Chondrocyte (in vitro differentiated cells): ENCODE measurements around the gene KCNAB1. TPM values are rescaled to one million over a fixed set of nuclear protein-coding genes. Genes with fewer than 3 reads are reported as not detected.
A peak's percentile ranks its signal among the peaks of the same experiment; 100 is the strongest.

ENCODE experiments used
- DNase-seq: peaks from one replicate; pipeline ENCODE4 v3.0.0; 2021; ENCODE audit warnings: mixed read lengths, low spot score
- H3K27ac Mint-ChIP-seq: one replicate; pipeline ENCODE4 v1.8.0; 2021; ENCODE audit warnings: mild to moderate bottlenecking, moderate library complexity, mixed read lengths; ENCODE audit not compliant: unreplicated experiment
- H3K27me3 Mint-ChIP-seq: 2 replicates; pipeline ENCODE4 v1.8.0; 2021; ENCODE audit warnings: low read depth, mixed read lengths
- H3K36me3 Mint-ChIP-seq: 2 replicates; pipeline ENCODE4 v1.8.0; 2021; ENCODE audit warnings: low read depth, mixed read lengths
- H3K4me1 Mint-ChIP-seq: 2 replicates; pipeline ENCODE4 v1.8.0; 2021; ENCODE audit warnings: low read depth, mild to moderate bottlenecking, mixed read lengths
- H3K4me3 Mint-ChIP-seq: one replicate; pipeline ENCODE4 v1.8.0; 2021; ENCODE audit warnings: mild to moderate bottlenecking, moderate library complexity, mixed read lengths; ENCODE audit not compliant: unreplicated experiment
- H3K9me3 Mint-ChIP-seq: 2 replicates; pipeline ENCODE4 v1.8.0; 2021; ENCODE audit warnings: low read depth, mixed read lengths
- CTCF ChIP-seq: fragments of 200-600 bp; sonication (generic); IDR thresholded peaks from 2 replicates; pipeline ENCODE4 v1.5.0; 2021; ENCODE audit warnings: antibody characterized with exemption, mild to moderate bottlenecking, moderate library complexity
- total RNA-seq: library from RNA; stranded (reverse); gene quantifications from 3 replicates; pipeline ENCODE4 v1.2.1, GENCODE V29; 2021

KCNAB1 gene
- total RNA-seq, 1 donor from 2014 or later = 3.4 TPM

GRCh38 chr3:156433910-156434309 is 313.5 kb downstream of the KCNAB1 start:
- Mint-ChIP-seq H3K9me3 (peaks cover 7% of the 10 kb centered on the region), H3K4me3 (no peak overlapping the region), H3K4me1 (no peaks in the 10 kb centered on the region), H3K36me3 (peaks cover 2% of the 10 kb centered on the region), H3K27me3 (peaks cover 2% of the 10 kb centered on the region), H3K27ac (no peak overlapping the region)
- no peak for TF ChIP-seq CTCF
- no peak for DNase-seq

- Mint-ChIP-seq H3K9me3 (peaks cover 7% of the 10 kb centered on the region), H3K4me3 (no peak overlapping the region), H3K36me3 (peaks cover 2% of the 10 kb centered on the region), H3K27ac (no peak overlapping the region), H3K4me1 (no peaks in the 10 kb centered on the region), H3K27me3 (peaks cover 2% of the 10 kb centered on the region)
- no peak for TF ChIP-seq CTCF
- no peak for DNase-seq
These were observed 314.5 kb downstream of the KCNAB1 start for GRCh38 chr3:156434921-156435320.

- H3K27me3 Mint-ChIP-seq = no peaks in the 10 kb centered on the region
- no peak for TF ChIP-seq CTCF
- no peaks in the 10 kb centered on the region for H3K4me1 Mint-ChIP-seq
These were observed 322.7 kb downstream of the KCNAB1 start for GRCh38 chr3:156443079-156443478.

GRCh38 chr3:156445117-156446090 is 325.0 kb downstream of the KCNAB1 start:
- Mint-ChIP-seq H3K27ac (no peak overlapping the region), H3K36me3 (peaks cover 2% of the 10 kb centered on the region), H3K4me3 (no peak overlapping the region), H3K27me3 (no peaks in the 10 kb centered on the region), H3K4me1 (no peaks in the 10 kb centered on the region), H3K9me3 (no peaks in the 10 kb centered on the region)
- no peak for DNase-seq
- no peak for TF ChIP-seq CTCF

More at GRCh38 chr3:156443079-156443478, 322.7 kb downstream of the KCNAB1 start:
- Mint-ChIP-seq H3K4me3 (no peak overlapping the region), H3K27ac (no peak overlapping the region), H3K9me3 (no peaks in the 10 kb centered on the region), H3K36me3 (peaks cover 2% of the 10 kb centered on the region)
- DNase-seq = no peak

- Mint-ChIP-seq H3K27me3 (no peaks in the 10 kb centered on the region), H3K9me3 (no peaks in the 10 kb centered on the region), H3K4me3 (no peak overlapping the region), H3K27ac (no peak overlapping the region), H3K36me3 (peaks cover 2% of the 10 kb centered on the region), H3K4me1 (peaks cover 10% of the 10 kb centered on the region)
- DNase-seq = no peak
- TF ChIP-seq CTCF = peak; percentile 75
These were observed 327.9 kb downstream of the KCNAB1 start for GRCh38 chr3:156448300-156448699.
